Immature natural killer cell (primary cell): ENCODE results near the gene CMBL. TPM values are rescaled to one million over a fixed set of nuclear protein-coding genes. Genes with fewer than 3 reads are reported as not detected.
"Not testable (repeated sequence)": the region's sequence is repeated elsewhere in the genome, so short reads cannot be mapped to it uniquely, and the experiment has no call there.

Experiments
- DNase-seq, 3 donors: peaks; one replicate each; pipeline ENCODE4 v3.0.0; 2022; ENCODE audit warnings: mixed read lengths in 1 of 3
- H3K27ac Mint-ChIP-seq, 6 donors: one replicate each; pipeline ENCODE4 v1.8.0; 2020; ENCODE audit warnings: mixed read lengths in 6 of 6, mild to moderate bottlenecking in 5 of 6, inconsistent platforms in 4 of 6, moderate library complexity in 3 of 6
- H3K27me3 Mint-ChIP-seq, 3 donors: one replicate each; pipeline ENCODE4 v1.8.0; 2020 to 2021; ENCODE audit warnings: low read depth in 3 of 3, mild to moderate bottlenecking in 3 of 3, mixed read lengths in 3 of 3, moderate library complexity in 3 of 3, inconsistent platforms in 1 of 3
- H3K36me3 Mint-ChIP-seq, 3 donors: one replicate each; pipeline ENCODE4 v1.8.0; 2020; ENCODE audit warnings: mixed read lengths in 3 of 3, inconsistent platforms in 2 of 3, mild to moderate bottlenecking in 2 of 3
- H3K4me1 Mint-ChIP-seq, 2 donors: one replicate each; pipeline ENCODE4 v1.8.0; 2020; ENCODE audit warnings: inconsistent platforms in 2 of 2, mild to moderate bottlenecking in 2 of 2, mixed read lengths in 2 of 2, moderate library complexity in 1 of 2
- H3K4me3 Mint-ChIP-seq, 5 donors: one replicate each; pipeline ENCODE4 v1.8.0; 2020; ENCODE audit warnings: mild to moderate bottlenecking in 5 of 5, mixed read lengths in 5 of 5, inconsistent platforms in 3 of 5, moderate library complexity in 3 of 5
- H3K9me3 Mint-ChIP-seq, 6 donors: one replicate each; pipeline ENCODE4 v1.8.0; 2020; ENCODE audit warnings: mild to moderate bottlenecking in 6 of 6, mixed read lengths in 6 of 6, inconsistent platforms in 4 of 6, moderate library complexity in 3 of 6
- polyA plus RNA-seq, 3 donors: library from polyadenylated mRNA; unstranded; fragments of 300-500 nt; fragmentation: Illumina TruSeq; gene quantifications; one replicate each; pipeline ENCODE4 v1.2.3, GENCODE V29; 2021

CMBL gene
- polyA plus RNA-seq, 3 donors from 2014 or later, result 0.35 to 0.84 TPM; not detected in 1

DNA sequence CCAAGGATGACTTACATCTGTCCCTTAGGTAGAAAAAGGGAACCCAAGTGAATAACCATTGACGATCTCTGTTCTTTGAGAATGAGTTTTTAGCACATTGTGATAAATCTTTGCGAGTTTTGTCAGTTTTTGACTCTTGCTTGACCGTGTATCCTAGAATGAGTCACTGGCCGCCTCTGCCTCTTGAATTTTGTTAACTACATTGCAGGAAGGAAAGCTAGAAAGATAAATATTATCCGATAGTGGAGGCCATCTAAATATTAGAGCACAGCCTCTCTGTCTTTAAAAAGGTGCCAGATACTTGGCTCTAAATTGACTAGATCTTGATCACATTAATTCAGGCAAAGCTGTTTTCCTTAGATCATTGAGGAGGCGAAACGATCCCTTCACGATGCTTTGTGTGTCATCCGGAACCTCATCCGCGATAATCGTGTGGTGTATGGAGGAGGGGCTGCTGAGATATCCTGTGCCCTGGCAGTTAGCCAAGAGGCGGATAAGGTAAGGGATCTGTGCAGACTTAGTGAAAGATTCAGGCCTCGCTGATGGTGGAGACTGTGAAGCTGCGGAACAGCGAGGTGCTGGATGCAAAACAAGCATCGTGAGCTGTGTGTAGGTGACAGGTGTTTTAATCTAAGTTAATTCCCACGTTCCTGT lies 45.5 kb downstream of the CMBL start:
- no peak for DNase-seq
- H3K4me3 Mint-ChIP-seq, result no peak overlapping the region
- peaks cover 25 to 64% (median 40%) of the 10 kb centered on the region in 3 donors for H3K36me3 Mint-ChIP-seq
- H3K4me1 Mint-ChIP-seq, result peaks cover 2 to 9% of the 10 kb centered on the region in 2 donors
- no peaks in the 10 kb centered on the region for H3K9me3 Mint-ChIP-seq
- H3K27ac Mint-ChIP-seq, result no peak overlapping the region
- H3K27me3 Mint-ChIP-seq, result peaks cover 0 to 4% (median 0%) of the 10 kb centered on the region in 3 donors

DNA sequence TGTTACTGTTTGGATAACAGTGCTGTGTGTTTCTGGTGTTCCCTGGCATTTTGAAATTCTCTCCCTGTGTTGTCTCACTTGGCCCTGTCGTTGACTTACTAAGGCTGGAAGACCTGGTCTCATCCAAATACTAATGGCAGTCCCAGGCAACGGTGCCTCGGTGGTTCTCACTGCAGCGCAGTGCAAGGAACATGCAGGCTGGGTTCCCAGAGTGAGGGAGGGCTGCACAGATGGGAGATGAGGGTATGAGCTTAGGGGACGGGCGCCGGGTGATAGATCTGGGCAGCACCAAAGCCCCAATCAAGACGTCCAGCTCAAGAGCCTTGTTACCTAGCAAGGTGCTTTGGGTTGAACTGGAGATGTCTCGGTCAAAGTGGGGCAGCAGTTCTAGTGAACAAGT lies 46.6 kb downstream of the CMBL start:
- H3K27me3 Mint-ChIP-seq, result no peaks in the 10 kb centered on the region
- DNase-seq, result no peak
- H3K4me1 Mint-ChIP-seq, result peaks cover 2 to 10% of the 10 kb centered on the region in 2 donors
- no peak overlapping the region for H3K4me3 Mint-ChIP-seq
- peaks cover 25 to 69% (median 42%) of the 10 kb centered on the region in 3 donors for H3K36me3 Mint-ChIP-seq
- no peak overlapping the region for H3K27ac Mint-ChIP-seq
- no peaks in the 10 kb centered on the region for H3K9me3 Mint-ChIP-seq

DNA sequence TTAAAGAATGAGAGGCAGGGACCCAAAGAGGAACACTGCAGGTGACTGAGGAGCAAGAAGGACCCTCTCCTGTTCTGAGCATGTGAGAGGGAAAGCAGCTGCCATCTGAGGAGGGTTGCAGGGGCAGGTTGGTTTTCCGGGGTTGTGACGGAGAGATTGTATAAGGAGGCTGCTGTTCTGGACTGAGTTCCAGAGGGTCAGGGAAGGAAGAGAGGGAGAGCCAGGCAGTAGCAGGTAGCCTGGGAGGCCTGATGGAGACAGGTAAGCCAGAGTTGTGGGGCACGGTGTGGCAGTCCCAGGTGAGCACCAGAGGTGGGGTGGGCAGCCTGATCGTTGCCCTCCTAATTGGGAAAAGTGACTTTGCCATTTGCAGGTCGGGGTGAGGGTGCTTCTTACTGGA lies 47.8 kb downstream of the CMBL start:
- H3K4me3 Mint-ChIP-seq, result no peak overlapping the region
- H3K27ac Mint-ChIP-seq, result peak overlapping the region in 4 of 6 donors; percentile 24 to 59 (median 38)
- peaks cover 6 to 21% of the 10 kb centered on the region in 2 donors for H3K4me1 Mint-ChIP-seq
- no peaks in the 10 kb centered on the region for H3K27me3 Mint-ChIP-seq
- H3K36me3 Mint-ChIP-seq, result peaks cover 29 to 71% (median 52%) of the 10 kb centered on the region in 3 donors
- DNase-seq, result no peak
- no peaks in the 10 kb centered on the region for H3K9me3 Mint-ChIP-seq

DNA sequence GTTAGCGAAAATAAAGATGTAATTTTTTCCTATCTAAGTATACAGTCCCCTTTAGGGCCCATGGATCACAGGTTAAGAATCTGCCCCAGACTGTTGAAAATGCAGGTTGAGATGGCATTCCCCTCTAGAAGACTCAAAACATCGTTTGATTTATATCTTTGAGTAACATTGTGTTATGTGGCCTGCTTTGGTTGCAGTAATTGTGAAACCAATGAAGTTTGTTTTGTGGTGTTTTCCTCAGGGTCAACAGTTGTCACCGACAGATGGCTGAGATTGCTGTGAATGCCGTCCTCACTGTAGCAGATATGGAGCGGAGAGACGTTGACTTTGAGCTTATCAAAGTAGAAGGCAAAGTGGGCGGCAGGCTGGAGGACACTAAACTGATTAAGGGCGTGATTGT lies 49.8 kb downstream of the CMBL start:
- Mint-ChIP-seq H3K27ac (peak overlapping the region in 1 of 6 donors; percentile 17), H3K9me3 (no peaks in the 10 kb centered on the region), H3K27me3 (no peaks in the 10 kb centered on the region), H3K36me3 (peaks cover 26 to 58% (median 41%) of the 10 kb centered on the region in 3 donors), H3K4me3 (no peak overlapping the region), H3K4me1 (peaks cover 17 to 36% of the 10 kb centered on the region in 2 donors)
- DNase-seq, result no peak

DNA sequence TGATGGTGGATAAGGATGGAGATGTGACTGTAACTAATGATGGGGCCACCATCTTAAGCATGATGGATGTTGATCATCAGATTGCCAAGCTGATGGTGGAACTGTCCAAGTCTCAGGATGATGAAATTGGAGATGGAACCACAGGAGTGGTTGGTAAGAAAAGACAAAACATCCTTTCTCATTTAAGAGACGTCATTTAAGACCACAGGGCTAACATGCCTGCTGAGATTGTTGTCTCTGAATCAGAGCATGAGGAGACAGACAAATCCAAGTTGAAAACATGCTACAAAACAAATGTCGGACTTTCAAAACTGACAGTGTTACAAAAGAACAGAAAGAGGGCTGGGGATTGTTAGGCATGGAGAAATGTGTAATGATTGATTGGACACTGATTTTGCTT lies 53.0 kb downstream of the CMBL start:
- Mint-ChIP-seq H3K9me3 (no peaks in the 10 kb centered on the region), H3K36me3 (peaks cover 22 to 36% (median 27%) of the 10 kb centered on the region in 3 donors), H3K27ac (peak overlapping the region in 1 of 6 donors; percentile 53), H3K4me3 (no peak overlapping the region), H3K27me3 (peaks cover 5 to 7% (median 6%) of the 10 kb centered on the region in 3 donors), H3K4me1 (peaks cover 37 to 54% of the 10 kb centered on the region in 2 donors)
- DNase-seq, result no peak

DNA sequence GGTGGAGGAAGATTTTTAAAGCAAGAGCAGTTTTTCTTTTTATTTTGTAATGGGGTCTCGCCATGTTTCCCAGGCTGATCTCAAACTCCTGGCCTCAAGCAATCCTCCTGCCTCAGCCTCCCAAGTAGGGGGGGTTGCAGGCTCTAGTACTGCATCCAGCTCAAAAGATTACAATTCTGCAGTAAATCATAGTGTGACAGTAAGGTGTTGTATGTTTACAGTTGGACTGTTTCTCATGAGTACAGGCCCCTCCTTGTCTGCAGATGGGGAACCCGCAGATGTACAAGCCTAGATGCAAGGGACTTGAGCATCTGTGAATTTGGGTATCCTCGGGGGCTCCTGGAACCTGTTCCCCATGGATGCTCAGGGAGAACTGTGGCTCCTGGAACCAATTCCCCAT lies 54.3 kb downstream of the CMBL start:
- Mint-ChIP-seq H3K27me3 (peaks cover 12 to 17% (median 12%) of the 10 kb centered on the region in 3 donors), H3K4me3 (no peak overlapping the region), H3K27ac (no peak overlapping the region), H3K9me3 (no peaks in the 10 kb centered on the region), H3K36me3 (peaks cover 16 to 25% (median 20%) of the 10 kb centered on the region in 3 donors), H3K4me1 (peaks cover 46 to 60% of the 10 kb centered on the region in 2 donors)
- no peak for DNase-seq

DNA sequence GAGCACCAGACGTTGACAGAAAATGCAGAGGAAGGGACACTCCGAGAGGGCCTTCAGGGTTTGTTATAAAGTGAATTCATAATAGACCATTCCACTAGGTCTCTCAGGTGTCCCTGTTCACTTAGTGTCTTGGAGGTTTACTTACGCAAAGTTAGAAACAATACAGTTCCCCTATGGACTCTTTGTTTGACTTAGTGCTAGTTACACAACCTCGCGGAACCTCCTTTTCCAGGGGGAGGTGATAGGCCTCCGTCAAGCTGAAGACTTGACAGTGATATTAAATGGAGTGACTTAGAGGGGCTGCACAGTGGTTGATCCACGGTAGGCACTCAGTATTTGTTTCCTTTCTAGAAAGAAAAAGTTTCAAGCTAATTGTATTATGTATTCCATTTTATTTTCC lies 56.3 kb downstream of the CMBL start:
- H3K4me1 Mint-ChIP-seq, result peaks cover 49 to 65% of the 10 kb centered on the region in 2 donors

DNA sequence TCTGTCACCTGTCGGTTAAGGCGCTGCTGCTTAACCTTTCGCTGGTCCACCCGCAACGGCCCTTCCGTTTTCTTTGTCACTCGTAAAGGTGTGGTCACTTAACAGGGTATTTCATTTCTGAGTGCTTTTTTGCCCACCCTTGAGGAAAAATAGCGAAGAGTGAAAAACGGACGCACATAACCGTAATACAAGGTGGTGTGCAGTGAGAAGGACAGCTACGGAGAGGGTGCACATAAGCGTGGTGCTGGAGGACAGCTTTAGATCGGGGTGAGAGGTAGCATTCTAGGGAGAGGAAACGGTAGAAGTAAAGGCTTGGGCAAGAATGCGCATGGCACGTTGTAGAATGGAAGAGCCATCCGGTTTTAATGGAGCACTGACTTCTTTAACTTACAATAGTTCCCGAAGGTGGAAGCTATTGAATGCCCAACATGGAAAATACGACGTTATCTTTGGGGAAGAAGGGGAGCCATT lies 56.9 kb downstream of the CMBL start:
- Mint-ChIP-seq H3K4me1 (peaks cover 48 to 63% of the 10 kb centered on the region in 2 donors), H3K36me3 (peaks cover 8 to 10% (median 10%) of the 10 kb centered on the region in 3 donors), H3K27me3 (peaks cover 12 to 17% (median 12%) of the 10 kb centered on the region in 3 donors), H3K9me3 (no peaks in the 10 kb centered on the region), H3K4me3 (peak overlapping the region; percentile 86 to 98 (median 92)), H3K27ac (peak overlapping the region; percentile 48 to 98 (median 70))
- DNase-seq, result peak in 2 of 3 donors; percentile 6 to 29

More for the DNA sequence above, 56.3 kb downstream of the CMBL start:
- peak overlapping the region; percentile 86 to 98 (median 92) for H3K4me3 Mint-ChIP-seq
- H3K36me3 Mint-ChIP-seq, result peaks cover 10 to 13% (median 12%) of the 10 kb centered on the region in 3 donors
- H3K9me3 Mint-ChIP-seq, result no peaks in the 10 kb centered on the region
- DNase-seq, result no peak
- H3K27me3 Mint-ChIP-seq, result peaks cover 12 to 17% (median 12%) of the 10 kb centered on the region in 3 donors
- peak overlapping the region in 5 of 6 donors; percentile 48 to 98 (median 70) for H3K27ac Mint-ChIP-seq

DNA sequence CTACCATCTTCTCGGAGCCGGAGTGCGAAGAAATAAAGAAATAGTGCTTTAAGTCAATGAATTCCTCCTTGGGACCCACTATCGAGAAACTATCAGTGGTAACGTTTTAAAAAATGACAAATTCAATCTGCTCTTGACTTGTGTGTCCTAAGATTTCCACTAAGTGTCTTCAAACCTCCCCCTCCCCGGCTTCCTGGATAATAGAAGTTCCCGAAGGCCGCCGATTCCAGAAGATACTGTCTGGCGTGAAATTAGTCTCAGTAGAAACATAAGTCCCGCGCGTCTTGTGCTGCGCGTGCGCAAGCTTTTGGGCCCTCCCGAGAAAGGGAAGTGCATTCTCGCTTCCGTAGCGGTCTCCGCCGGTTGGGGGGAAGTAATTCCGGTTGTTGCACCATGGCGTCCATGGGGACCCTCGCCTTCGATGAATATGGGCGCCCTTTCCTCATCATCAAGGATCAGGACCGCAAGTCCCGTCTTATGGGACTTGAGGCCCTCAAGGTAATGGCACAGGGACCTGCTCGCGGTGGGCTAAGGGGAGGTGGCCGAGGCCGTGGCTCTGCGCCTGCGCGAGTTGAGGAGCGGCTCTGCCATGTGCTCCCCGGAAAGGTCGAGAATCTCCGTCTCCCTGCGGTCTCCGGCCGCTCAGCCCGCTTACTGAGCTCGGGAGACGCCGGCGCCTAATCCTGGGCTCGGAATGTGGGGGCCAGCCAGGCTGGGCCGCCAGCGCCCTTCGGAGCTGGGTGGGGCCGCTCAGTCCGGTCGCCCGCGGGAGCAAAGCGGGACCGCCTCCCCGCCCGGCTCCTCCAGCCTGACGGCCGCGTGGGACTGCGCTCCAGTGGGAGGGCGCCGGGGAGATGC lies 57.5 kb downstream of the CMBL start, which contains the start of gene CCT5:
Gene CCT5 (plus strand): TSS at position 333 of the 858 bp plus-strand sequence. CDS start 61 bp downstream, at position 394.
- Mint-ChIP-seq H3K4me1 (peaks cover 46 to 56% of the 10 kb centered on the region in 2 donors), H3K27me3 (peaks cover 12 to 17% (median 12%) of the 10 kb centered on the region in 3 donors), H3K9me3 (no peaks in the 10 kb centered on the region), H3K27ac (peak within 1 kb of the TSS; percentile 98 to 99 (median 99)), H3K4me3 (peak within 1 kb of the TSS; percentile 89 to 98 (median 92)), H3K36me3 (peaks cover 5 to 8% (median 5%) of the 10 kb centered on the region in 3 donors)
- DNase-seq, result peak; percentile 95 to 96 (median 96)

DNA sequence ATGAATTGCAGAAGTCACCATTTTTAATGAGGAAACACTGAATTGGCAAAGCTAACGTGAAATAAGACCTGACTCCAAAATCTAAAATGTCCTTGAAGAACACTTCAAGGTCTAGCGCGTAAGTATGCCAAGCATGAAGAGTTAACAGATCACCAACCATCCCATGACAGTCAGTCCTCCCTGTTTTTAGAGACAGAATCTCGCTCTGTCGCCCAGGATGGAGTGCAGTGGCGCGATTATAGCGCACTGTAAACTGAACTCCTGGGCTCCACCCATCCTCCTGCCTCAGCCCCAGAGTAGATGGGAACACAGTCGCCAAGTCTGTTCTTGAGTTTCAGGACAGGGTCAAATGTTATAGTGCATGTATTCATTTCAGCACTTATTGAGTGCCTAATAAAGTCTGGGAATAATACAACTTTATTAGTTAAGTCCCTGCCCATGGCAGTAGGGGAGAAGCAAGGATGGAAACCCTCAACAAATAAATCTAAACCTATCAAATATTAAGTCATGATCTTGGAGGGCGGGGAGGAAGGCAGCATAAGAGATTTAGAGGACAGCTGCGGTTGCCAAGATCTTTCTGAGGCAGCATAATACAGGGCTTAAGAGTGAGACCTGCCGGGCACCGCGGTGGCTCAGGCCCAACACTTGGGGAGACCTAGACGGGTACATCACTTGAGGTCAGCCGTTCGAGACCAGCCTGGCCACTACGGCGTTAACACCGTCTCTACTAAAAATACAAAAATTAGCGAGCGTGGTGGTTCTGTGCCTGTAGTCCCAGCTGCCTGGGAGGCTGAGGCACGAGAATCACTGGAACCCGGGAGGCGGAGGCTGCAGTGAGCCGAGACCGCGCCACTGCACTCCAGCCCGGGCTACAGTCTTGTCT lies 59.1 kb downstream of the CMBL start:
- peaks cover 40% of the 10 kb centered on the region in 2 donors for H3K4me1 Mint-ChIP-seq
- H3K36me3 Mint-ChIP-seq, result no peaks in the 10 kb centered on the region
- peaks cover 12 to 17% (median 12%) of the 10 kb centered on the region in 3 donors for H3K27me3 Mint-ChIP-seq
- peak overlapping the region; percentile 84 to 99 (median 98) for H3K27ac Mint-ChIP-seq
- H3K4me3 Mint-ChIP-seq, result peak overlapping the region; percentile 88 to 98 (median 92)
- no peaks in the 10 kb centered on the region for H3K9me3 Mint-ChIP-seq
- peak in 1 of 3 donors; percentile 11 for DNase-seq

DNA sequence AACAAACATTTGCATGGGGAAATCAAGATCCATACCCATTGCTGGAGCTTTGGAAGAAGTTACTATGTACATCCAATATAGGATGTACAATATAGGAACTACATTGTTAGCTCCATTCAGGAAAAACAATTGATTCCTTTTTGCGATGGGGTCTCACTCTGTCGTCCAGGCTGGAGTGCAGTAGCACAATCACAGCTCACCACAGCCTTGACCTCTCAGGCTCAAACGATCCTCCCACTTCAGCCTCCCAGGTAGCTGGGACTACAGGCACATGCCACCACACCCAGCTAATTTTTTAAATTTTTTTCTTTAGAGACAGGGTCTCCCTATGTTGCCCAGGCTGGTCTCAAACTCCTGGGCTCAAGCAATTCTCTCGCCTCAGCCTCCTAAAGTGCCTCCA lies 60.5 kb downstream of the CMBL start:
- not testable (repeated sequence) for H3K27ac Mint-ChIP-seq, H3K36me3 Mint-ChIP-seq, H3K4me3 Mint-ChIP-seq, H3K9me3 Mint-ChIP-seq, DNase-seq
- H3K4me1 Mint-ChIP-seq, result peaks cover 31 to 33% of the 10 kb centered on the region in 2 donors
- H3K27me3 Mint-ChIP-seq, result peaks cover 12 to 17% (median 12%) of the 10 kb centered on the region in 3 donors

DNA sequence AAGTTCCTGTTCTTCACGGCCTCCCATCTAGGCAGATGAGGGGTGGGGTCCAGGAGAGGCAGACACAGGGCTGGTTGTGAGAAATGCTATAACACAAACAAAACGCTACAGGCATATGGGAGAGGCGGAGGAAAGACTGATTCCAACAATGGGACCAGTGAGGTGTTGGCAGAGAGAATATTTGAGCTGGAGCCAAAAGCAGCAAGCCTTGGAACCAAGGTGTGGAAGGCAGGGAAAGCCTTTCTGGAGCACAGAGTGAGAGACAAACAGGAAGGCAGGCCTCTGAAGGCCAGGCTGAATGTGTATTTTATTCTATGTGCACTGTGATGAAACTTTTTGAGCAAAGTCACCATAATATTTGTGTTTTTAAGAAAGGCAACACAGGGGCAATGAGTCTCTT lies 60.9 kb downstream of the CMBL start:
- H3K9me3 Mint-ChIP-seq, result no peaks in the 10 kb centered on the region
- no peak for DNase-seq
- peaks cover 28 to 29% of the 10 kb centered on the region in 2 donors for H3K4me1 Mint-ChIP-seq
- peaks cover 12 to 17% (median 12%) of the 10 kb centered on the region in 3 donors for H3K27me3 Mint-ChIP-seq
- H3K4me3 Mint-ChIP-seq, result no peak overlapping the region
- peak overlapping the region in 1 of 6 donors; percentile 35 for H3K27ac Mint-ChIP-seq
- H3K36me3 Mint-ChIP-seq, result peaks cover 0 to 7% (median 0%) of the 10 kb centered on the region in 3 donors
